ENCODE measurements around the gene EYA2. TPM values are rescaled to one million over a fixed set of nuclear protein-coding genes. Genes with fewer than 3 reads are reported as not detected.

The EYA2 gene
- total and polyA plus RNA-seq, 2 experiments from 2014 or later: 0.18 TPM; not detected in 1

DNA sequence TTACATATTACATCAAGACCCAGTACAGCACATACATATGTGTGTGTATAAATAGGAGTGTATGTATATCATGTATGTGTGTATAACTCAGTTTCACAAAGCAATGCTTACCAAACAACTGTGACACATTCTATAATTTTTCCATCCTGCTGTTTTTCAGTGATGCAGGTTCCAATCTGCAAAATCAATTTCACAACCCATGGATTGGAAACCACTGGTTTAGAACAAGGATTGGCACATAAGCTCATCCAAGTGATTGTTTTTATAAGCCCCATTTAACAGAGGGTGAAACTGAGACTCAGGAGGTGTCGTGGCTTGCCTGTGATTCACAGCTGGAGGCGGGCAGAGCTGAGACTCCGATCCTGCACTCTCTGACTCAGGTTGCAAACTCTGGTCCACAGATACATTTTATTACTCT is 303.6 kb downstream of the EYA2 start:
- Histone ChIP-seq H3K4me2 (ENCODE audit: unreplicated experiment) (no peak overlapping the region), H3K27ac (no peak overlapping the region), H3K9ac (no peak overlapping the region), H3K9me2 (ENCODE audit: insufficient read depth) (no peaks in the 10 kb centered on the region), H4K20me1 (ENCODE audit: insufficient read depth) (no peaks in the 10 kb centered on the region), H2AFZ (no peak overlapping the region), H3K9me3 (ENCODE audit: low read depth) (no peaks in the 10 kb centered on the region), H3F3A (ENCODE audit: insufficient read depth) (no peaks in the 10 kb centered on the region), H3K4me1 (ENCODE audit: insufficient read depth) (no peaks in the 10 kb centered on the region), H3K79me2 (ENCODE audit: insufficient read depth) (no peaks in the 10 kb centered on the region), H3K27me3 (replicated peaks; ENCODE audit: insufficient read depth) (no peaks in the 10 kb centered on the region), H3K4me3 (no peak overlapping the region), H3K36me3 (ENCODE audit: low read depth) (no peaks in the 10 kb centered on the region)
- peak; percentile 43 for DNase-seq
- WGBS, 2 experiments (ENCODE audit: low coverage in 1 of 2, low lambda C conversion rate in 2 of 2, missing lambda C conversion rate in 2 of 2): 54% methylated on average over 3 of the region's 3 CpGs
- in situ Hi-C loops (cut with MboI): loop anchor here (10.0 kb wide), 1 partner anchor 437 kb away; no protein-coding TSS in a partner anchor
- TF ChIP-seq EZH2phosphoT487 (IDR thresholded peaks at IDR 0.05; ENCODE audit: insufficient read depth, low read depth) (no peak), EZH2 (IDR thresholded peaks at IDR 0.05; ENCODE audit: insufficient read depth, poor library complexity, severe bottlenecking) (no peak)

DNA sequence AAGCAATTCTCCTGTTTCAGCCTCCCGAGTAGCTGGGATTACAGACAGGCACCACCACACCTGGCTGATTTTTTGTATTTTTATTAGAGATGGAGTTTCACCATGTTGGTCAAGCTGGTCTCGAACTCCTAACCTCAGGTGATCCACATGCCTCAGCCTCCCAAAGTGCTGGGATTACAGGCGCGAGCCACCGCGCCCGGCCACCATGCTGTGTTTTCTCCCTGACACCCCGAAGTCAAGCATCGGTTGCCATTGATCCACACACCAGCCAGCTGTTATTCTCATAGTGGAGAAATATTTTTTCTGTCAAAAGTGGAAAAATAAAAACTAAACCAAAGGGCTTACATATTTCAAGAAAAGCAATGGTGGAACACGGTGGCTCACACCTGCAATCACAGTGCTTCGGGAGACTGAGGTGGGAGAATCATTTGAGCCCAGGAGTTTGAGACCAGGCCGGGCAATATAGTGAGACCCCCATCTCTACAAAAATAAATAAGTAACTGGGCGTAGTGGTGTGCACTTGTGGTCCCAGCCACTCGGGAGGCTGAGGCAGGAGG is 304.4 kb downstream of the EYA2 start:
- Histone ChIP-seq H3K79me2 (ENCODE audit: insufficient read depth) (no peaks in the 10 kb centered on the region), H3K9me3 (ENCODE audit: low read depth) (no peaks in the 10 kb centered on the region), H3K27me3 (replicated peaks; ENCODE audit: insufficient read depth) (no peaks in the 10 kb centered on the region), H4K20me1 (ENCODE audit: insufficient read depth) (no peaks in the 10 kb centered on the region), H3K4me2 (ENCODE audit: unreplicated experiment) (no peak overlapping the region), H3K27ac (no peak overlapping the region), H3K9ac (no peak overlapping the region), H2AFZ (no peak overlapping the region), H3K4me1 (ENCODE audit: insufficient read depth) (no peaks in the 10 kb centered on the region), H3K4me3 (no peak overlapping the region), H3K36me3 (ENCODE audit: low read depth) (no peaks in the 10 kb centered on the region), H3K9me2 (ENCODE audit: insufficient read depth) (no peaks in the 10 kb centered on the region), H3F3A (ENCODE audit: insufficient read depth) (no peaks in the 10 kb centered on the region)
- no peak for DNase-seq
- no peak for TF ChIP-seq EZH2 (IDR thresholded peaks at IDR 0.05; ENCODE audit: insufficient read depth, poor library complexity, severe bottlenecking)
- TF ChIP-seq EZH2phosphoT487 (IDR thresholded peaks at IDR 0.05; ENCODE audit: insufficient read depth, low read depth): no peak
- WGBS, 2 experiments (ENCODE audit: low coverage in 1 of 2, low lambda C conversion rate in 2 of 2, missing lambda C conversion rate in 2 of 2): 93 to 95% methylated on average over 14 of the region's 14 CpGs
- in situ Hi-C loops (cut with MboI): loop anchor here (10.0 kb wide), 1 partner anchor 436 kb away; no protein-coding TSS in a partner anchor

DNA sequence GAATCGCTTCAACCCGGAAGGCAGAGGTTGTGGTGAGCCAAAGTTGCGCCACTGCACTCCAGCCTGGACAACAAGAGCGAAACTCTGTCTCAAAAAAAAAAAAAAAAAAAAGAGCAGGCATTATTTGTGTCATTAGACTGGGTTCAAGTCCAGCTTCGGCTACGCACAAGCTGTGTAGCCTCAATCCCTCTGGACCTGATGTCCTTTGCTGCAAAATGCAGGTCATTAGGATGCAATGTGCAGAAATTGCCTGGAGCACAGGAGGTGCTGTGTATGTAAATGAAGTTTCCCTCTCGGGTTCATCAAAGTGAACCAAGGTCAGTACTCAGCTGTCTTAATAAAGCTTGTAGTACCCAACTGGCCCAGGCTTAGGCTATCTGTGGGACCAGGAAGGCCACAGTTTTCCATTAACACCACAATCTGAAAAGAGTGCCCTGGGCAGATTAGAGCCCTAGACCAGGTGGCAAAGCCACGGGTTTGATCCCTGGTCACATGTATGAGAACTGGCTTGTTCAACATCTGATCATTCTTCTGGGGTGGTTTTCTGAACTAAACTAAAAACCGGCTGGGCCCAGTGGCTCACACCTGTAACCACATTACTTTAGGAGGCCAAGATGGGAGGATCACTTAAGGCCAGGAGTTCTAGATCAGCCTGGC is 306.6 kb downstream of the EYA2 start:
- H3K9me2 ChIP-seq (ENCODE audit: insufficient read depth): no peaks in the 10 kb centered on the region
- DNase-seq: no peak
- H3K36me3 ChIP-seq (ENCODE audit: low read depth): no peaks in the 10 kb centered on the region
- H4K20me1 ChIP-seq (ENCODE audit: insufficient read depth): no peaks in the 10 kb centered on the region
- TF ChIP-seq EZH2phosphoT487 (IDR thresholded peaks at IDR 0.05; ENCODE audit: insufficient read depth, low read depth) (no peak), EZH2 (IDR thresholded peaks at IDR 0.05; ENCODE audit: insufficient read depth, poor library complexity, severe bottlenecking) (no peak)
- H2AFZ ChIP-seq: no peak overlapping the region
- no peak overlapping the region for H3K27ac ChIP-seq
- H3K9me3 ChIP-seq (ENCODE audit: low read depth): no peaks in the 10 kb centered on the region
- H3K27me3 ChIP-seq (replicated peaks; ENCODE audit: insufficient read depth): no peaks in the 10 kb centered on the region
- no peaks in the 10 kb centered on the region for H3K79me2 ChIP-seq (ENCODE audit: insufficient read depth)
- H3F3A ChIP-seq (ENCODE audit: insufficient read depth): no peaks in the 10 kb centered on the region
- H3K9ac ChIP-seq: no peak overlapping the region
- H3K4me2 ChIP-seq (ENCODE audit: unreplicated experiment): no peak overlapping the region
- in situ Hi-C loops (cut with MboI): loop anchor here (10.0 kb wide), 1 partner anchor 184 kb away; no protein-coding TSS in a partner anchor
- H3K4me1 ChIP-seq (ENCODE audit: insufficient read depth): peaks cover 4% of the 10 kb centered on the region
- WGBS, 2 experiments (ENCODE audit: low coverage in 1 of 2, low lambda C conversion rate in 2 of 2, missing lambda C conversion rate in 2 of 2): 96 to 97% methylated on average over 8 to 9 of the region's 9 CpGs
- H3K4me3 ChIP-seq: no peak overlapping the region

DNA sequence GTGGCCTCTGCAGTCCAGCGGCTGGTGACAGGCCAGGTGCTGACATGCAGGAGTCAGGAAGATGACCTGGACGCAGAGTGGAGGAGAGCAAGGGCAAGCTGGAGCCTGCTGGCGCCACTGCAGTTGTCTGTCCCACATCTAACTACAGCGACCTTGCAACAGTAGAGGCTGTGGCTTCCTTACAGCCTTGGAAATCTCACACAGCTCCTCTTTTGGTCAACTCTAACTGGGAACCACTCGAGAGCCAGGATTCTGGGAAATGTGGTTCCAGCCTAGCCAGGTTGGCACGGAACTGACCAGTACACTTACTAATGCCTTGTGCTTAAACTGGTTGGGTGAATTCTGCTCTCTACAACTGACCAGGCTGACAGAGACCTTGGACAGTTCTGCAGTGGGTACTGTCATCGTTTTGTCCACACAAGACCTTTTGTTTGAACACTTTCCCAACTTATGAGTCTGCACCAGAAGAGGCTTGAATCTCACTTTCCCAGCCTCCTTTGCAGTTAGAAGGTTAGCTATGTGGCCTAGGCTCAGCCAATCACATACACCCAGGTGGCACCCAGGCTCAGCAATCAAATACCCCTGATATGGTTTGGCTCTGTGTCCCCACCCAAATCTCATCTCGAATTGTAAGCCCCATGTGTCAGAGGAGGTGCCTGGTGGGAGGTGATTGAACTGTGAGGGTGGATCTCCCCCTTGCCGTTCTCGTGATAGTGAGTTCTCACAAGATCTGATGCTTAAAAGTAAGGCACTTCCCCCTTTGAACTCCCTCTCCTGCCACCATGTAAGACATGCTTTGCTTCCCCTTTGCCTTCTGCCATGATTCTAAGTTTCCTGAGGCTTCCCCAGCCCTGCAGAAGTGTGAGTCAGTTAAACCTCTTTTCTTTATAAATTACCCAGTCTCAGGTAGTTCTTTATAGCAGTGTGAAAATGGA is 308.4 kb downstream of the EYA2 start:
- peak; percentile 24 for DNase-seq
- in situ Hi-C loops (cut with MboI): loop anchor here (10.0 kb wide), 1 partner anchor 182 kb away; no protein-coding TSS in a partner anchor
- no peak for TF ChIP-seq EZH2phosphoT487 (IDR thresholded peaks at IDR 0.05; ENCODE audit: insufficient read depth, low read depth)
- TF ChIP-seq EZH2 (IDR thresholded peaks at IDR 0.05; ENCODE audit: insufficient read depth, poor library complexity, severe bottlenecking): no peak
- Histone ChIP-seq H3K79me2 (ENCODE audit: insufficient read depth) (no peaks in the 10 kb centered on the region), H3K4me3 (no peak overlapping the region), H3F3A (ENCODE audit: insufficient read depth) (no peaks in the 10 kb centered on the region), H3K4me1 (ENCODE audit: insufficient read depth) (peaks cover 4% of the 10 kb centered on the region), H4K20me1 (ENCODE audit: insufficient read depth) (no peaks in the 10 kb centered on the region), H2AFZ (no peak overlapping the region), H3K9ac (no peak overlapping the region), H3K27me3 (replicated peaks; ENCODE audit: insufficient read depth) (no peaks in the 10 kb centered on the region), H3K9me3 (ENCODE audit: low read depth) (no peaks in the 10 kb centered on the region), H3K9me2 (ENCODE audit: insufficient read depth) (no peaks in the 10 kb centered on the region), H3K36me3 (ENCODE audit: low read depth) (no peaks in the 10 kb centered on the region), H3K27ac (no peak overlapping the region), H3K4me2 (ENCODE audit: unreplicated experiment) (no peak overlapping the region)
- WGBS, 2 experiments (ENCODE audit: low coverage in 1 of 2, low lambda C conversion rate in 2 of 2, missing lambda C conversion rate in 2 of 2): 88 to 89% methylated on average over 10 of the region's 10 CpGs

Measured in GM23248 (cell line).